ENCODE results near the gene SNAP29.
A peak's percentile ranks its signal among the peaks of the same experiment; 100 is the strongest.
"Not testable (repeated sequence)": the region's sequence is repeated elsewhere in the genome, so short reads cannot be mapped to it uniquely, and the experiment has no call there.

Gene SNAP29

DNA sequence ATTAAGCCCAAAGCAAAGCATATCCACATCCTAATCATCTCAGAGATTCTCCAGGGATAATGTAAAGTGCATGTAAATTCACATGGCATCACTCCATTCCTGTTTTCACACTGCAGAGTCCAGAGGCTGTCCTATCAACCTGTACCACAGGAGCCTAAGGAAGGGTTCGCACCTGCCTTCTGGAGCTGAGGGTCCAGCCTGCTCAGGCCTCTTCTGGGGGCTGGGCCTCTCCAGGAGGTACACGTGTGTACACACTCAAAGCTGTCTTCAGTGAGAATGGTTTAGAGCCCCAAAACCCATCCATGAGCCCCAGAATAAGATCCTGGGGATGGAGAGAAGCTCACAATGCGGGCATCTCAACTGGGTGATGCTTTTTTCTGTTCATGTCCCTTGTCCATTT is 24.1 kb upstream of the SNAP29 start:
- DNase-seq, result no peak

DNA sequence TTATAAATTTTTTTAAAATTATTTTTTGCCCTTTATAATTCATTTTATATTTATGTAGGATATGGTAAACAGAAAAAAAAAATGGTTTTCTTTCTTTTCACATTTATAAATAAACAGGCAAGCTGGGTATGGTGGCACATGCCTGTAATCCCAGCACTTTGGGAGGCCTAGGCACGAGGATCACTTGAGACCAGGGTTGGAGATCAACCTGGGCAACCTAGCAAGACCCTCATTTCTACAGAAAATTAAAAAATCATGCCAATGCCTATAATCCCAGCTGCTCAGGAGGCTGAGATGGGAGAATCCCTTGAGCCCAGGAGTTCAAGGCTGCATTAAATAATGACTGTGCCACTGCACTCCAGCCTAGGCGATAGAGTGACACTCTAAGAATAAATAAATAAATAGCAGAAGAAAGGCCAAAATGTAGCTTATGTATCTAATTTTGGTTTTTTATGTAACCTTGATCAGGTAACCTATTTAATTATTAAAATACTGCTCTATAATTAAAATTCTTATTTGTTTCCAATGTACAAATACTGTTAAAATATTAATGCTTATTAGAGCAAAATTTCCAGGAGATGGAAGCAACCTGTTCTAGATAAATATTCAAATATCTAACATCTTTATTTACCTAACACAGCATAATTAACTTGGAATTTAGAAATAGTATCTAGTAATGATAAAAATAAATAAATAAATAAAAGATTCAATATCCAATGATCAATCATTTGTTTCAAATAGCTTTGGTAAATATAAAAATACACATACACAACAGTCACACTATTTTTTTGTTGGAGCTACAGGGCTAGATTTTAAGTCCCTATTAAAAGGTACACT is 21.6 kb upstream of the SNAP29 start:
- no peak for DNase-seq

DNA sequence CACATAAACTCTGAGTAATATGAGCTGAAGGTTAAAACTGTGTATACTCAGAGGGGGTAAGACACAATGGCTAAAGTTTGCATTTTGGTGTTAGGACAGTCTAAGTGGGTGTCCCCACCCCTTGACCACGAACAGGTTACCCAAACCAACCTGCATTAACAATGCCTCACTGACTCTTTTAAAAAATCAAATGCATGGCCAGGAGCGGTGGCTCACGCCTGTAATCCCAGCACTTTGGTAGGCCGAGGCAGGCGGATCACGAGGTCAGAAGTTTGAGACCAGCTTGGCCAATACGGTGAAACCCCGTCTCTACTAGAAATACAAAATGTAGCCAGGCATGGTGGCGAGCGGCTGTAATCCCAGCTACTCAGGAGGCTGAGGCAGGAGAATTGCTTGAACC is 19.5 kb upstream of the SNAP29 start:
- DNase-seq, result not testable (repeated sequence)

DNA sequence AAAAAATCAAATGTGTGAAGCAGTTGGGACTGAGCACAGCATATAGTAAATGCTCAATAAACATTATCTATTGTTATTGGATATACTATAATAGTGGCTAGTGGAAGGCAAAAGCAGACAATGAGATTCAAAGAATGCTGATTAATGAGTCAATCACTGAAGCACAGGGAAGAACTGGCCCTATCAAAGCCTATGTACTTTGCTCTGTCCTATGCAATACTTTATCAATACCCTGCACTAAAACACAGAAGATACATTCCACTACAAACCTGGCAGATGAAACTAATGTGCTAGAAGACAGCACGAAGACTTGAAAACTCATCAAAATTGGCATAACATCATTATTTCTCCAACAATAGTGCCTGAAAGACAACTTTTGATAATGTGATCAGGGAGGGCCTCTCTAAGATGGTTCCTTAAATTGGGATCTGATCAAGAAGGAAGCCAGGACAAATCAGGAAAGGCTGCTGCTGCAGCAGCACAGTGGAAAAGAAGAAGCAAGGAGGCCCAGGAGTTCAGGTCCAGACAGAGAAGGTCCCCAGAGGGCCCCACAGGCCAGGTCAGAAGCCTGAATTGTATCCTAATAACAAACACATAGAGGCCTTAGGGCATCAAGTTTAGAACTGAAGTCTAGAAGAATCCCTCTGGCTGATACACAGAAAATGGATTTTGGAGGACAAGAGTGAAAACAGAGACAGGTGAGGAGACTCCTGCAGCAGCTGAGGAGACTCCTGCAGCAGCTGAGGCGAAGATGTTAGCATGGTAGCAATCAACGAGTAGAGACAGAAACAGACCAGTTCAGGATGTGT is 18.8 kb upstream of the SNAP29 start:
- DNase-seq, result no peak

DNA sequence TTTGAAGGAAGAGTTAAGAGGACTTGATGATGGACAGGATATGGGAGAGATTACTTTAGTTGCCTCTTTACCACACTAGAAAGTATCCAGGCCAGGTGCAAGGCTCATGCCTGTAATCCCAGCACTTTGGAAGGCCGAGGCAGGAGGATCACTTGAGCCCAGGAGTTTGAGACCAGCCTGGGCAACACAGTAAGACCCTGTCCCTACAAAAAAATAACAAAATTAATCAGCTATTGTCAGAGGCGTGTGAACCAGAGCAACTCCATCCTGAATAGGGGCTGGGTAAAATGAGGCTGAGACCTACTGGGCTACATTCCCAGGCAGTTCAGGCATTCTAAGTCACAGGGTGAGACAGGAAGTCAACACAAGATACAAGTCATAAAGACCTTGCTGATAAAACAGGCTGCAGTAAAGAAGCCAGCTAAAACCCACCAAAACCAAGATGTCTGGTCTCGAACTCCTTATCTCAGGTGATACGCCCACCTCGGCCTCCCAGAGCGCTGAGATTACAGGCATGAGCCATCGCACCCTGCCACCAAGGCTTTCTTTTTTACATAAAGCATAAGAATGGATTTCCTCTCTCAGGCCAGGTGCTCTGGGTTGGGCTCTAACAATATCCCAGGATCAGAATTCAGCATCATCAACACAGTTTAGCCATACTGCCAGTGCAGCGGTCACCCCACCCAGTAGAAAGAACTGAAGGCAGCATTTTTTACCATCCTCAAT is 18.0 kb upstream of the SNAP29 start:
- no peak for DNase-seq

DNA sequence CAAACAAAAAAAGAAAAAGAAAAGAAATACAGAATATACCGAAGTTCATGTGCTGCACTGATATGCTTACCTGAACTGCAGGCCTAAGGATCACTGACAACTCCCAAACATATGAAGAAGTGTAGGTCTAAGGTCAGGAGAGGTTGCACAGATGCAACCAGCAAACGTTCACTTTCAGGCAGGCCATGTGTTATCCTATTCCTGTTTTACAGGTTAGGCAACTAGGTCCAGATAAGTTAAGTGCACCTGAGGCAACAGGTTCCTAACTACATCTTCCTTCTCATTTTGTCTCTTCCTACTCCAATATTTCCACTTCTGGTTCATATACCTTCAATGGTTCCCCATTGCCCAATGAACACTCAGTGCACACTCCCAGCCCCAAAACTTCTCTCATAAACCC is 15.3 kb upstream of the SNAP29 start:
- DNase-seq, result no peak

DNA sequence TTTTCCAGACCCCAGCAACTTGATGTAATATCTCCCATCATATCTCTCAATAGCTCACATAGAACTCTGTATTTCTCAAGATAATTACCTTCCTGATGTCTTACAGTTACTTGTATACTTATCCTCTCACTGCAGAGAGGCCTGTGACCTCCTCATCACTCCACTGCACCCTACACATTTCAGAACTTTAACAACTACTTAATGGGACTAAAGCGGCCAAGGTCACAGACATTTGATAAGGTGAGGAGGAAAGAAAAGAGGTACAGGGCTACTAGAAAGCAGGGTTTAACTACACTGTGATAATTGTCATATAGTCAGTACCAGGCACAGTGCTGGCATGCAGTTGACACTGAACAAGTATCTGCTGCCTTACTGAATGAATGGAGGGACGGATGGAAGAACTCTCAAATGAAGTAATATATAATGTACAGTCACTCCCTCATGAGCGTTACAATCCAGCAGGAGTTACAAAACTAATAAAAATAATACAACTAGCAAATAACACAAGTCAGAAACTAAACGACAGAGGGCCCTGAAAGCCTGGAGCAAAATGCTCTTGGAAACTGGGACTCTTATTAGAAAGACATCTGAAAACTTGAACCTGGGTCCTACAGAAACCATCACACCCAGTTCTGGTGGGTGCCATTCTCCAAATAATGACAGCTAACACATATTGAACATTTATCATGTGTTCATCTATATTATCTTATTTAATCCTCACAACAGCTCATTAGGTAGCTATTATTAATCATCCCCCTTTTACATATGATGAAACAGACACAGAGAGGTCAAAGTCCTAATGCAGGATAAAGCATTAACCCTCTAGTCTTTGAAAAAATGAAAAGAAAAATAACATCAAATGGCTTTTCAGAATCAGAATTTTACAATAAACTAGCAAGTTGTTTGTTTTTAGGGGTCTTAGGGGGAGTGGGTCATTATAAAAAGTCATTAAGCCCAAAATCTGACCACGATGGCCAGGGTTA is 14.5 kb upstream of the SNAP29 start:
- no peak for DNase-seq

DNA sequence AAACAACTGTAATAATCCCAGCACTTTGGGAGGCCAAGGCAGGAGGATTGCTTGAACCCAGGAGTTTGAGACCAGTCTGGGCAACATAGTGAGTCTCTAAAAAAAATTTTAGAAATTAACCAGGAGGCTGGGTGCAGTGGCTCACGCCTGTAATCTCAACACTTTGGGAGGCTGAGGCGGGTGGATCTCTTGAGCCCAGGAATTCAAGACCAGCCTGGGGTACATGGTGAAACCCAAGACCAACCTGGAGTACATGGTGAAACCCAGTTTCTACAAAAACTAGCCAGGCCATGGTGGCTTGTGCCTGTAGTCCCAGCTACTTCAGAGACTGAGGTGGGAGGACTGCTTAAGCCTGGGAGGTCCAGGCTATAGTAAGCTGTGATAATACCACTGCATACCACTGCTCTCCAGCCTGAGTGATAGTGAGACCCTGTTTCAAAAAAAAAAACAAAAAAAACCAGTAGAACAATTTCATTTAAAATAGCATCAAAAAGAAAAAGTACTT is 11.4 kb upstream of the SNAP29 start:
- DNase-seq, result no peak

DNA sequence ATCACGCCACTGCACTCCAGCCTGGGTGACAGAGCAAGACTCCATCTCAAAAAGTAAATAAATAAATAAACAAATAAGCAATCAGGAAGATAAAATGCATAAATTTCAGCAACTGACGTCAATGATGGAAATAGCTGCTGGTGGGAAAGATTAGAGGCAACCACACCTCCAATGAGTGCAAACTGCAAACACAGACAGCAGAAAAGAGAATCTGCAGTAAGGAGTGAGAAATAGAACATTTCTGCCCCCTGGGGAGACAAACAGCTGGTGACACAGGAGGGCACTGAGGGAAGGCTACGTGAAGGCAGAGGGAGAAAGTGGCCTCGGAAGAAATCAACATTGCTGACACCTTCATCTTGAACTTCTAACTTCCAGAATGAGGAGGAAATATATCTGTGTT is 6.7 kb upstream of the SNAP29 start:
- no peak for DNase-seq

DNA sequence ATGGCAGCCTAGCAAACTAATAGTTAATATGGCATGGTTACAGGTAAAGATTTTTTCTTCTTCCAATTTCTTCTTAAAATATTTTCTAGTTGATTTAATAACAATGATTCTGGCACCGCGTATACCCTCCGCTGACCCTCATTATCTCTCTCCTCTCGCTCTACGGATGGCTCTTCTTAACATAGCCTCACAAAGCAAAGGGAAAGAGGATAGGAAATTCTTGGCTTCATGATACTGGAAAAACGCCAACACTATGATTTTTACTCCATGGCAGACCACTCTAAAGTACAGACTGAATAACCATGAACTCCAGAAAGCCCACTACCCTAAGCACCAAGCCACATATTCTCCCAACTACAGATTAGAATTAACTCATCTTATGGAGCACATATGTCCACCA is 6.3 kb upstream of the SNAP29 start:
- no peak for DNase-seq

DNA sequence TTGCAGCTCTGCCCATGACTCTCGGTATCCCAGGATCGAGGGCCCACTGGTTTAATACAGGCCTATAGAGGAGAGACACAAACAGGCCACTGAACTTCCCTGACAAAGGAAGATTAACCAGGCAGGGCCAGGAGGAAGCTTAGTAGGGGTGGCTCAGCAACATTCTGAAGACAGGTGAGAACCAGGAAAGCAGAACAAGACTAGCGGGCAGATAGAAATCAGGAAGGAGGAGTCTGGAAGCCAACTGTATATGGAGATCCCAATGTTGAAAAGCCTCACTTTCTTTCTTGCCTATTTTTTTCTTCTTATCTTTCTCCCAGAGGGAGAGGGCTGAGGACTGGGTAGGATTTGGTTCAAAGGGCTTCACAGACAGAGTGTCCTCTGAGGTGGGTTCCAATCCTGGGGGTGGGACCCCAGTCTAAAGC is 5.6 kb upstream of the SNAP29 start:
- DNase-seq, result no peak

DNA sequence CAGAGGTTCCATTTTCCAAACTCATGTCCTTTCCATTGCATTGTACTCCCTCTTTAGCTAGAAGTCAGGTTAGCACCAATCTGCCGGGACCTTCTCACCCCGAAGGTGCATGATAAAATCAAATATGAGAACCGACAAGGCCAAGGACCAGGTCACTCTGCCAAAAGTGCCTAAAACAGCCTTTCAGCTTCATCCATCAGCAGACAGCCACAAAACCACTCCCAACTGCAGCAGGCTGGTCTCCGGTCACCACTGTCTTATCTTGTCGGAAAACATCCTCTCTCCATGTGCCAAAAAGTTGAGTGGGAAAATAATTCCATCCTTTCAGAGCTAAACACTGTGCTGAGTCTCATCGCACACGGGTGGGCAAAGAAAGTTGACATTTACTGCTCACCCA is 1.6 kb upstream of the SNAP29 start:
- no peak for DNase-seq

DNA sequence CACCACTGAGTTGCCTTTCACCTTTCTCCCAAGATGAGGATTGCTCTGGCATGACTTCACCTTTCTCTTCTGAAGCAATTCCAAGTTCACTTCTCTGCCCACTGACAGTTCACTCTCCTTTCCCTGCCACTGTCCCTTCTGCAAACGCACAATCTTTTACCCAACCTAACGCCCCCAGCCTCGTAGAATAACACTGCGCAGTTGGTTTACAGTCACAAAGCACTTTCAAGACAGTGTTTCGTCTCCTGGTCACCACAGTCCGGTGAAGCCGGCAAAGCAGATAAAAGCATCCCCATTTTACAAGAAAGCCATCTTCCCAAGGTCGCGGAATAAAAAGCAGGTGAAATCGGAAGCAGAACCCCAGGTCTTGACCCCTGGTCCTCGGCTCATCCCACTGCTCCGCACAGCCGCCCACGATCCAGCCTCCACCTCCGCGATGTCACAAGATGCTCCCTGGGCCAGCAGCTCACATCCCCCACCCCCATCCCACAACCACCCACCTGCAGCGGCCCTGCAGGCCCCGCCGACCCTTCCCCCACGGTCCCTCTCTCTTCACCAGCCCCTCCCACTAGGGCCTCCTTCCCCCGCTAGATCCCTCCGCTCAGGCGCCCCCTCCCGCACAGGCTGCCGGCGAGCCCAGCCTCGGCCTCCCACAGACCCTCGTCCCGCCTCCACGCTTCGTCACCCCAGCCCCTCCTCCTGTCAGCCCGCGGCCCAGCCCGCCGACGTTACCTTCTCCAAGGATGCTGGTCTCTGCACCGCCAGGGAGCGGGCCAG is 781 bp upstream of the SNAP29 start:
- peak in 53 of 58 donors; percentile 68 to 92 (median 84) for DNase-seq

DNA sequence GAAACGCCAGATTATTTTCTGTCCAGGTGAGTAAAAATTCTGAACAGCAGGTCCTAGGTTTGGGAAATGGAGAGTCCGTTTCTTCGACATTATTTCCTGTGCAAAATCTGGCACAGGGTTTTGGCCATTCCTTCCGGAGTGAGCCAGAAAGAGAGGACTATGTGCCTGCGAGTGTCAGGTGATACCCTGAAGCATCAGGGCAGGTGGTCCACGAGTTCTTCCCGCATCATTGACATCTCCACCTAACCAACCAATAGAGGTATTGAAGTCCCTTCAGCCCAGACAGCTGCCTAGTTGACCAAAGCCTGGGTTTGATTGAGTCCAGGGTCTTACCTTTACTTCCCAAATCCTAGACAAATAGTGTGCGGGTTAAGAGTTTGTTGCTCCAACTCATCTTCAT is 808 bp downstream of the SNAP29 start:
- DNase-seq, result no peak

DNA sequence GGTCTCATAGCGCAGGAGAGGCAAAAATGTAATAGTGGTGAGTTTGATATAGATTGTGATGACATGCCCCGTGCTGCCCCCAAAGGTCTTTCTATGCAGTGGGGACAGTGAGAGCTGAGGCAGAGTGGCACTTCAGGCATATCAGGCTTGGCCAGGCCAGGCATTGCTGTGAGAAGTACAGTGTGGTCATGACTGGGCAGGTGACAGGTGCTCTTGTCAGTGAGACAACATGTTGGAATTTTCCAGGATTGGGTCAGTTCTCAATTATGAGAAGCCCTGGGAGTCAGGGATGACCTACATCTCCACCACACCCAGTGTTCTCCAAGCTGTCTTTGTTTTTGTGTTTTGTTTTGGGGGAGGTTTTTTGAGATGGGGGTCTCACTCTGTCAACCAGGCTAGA is 3.7 kb downstream of the SNAP29 start:
- DNase-seq, result no peak

DNA sequence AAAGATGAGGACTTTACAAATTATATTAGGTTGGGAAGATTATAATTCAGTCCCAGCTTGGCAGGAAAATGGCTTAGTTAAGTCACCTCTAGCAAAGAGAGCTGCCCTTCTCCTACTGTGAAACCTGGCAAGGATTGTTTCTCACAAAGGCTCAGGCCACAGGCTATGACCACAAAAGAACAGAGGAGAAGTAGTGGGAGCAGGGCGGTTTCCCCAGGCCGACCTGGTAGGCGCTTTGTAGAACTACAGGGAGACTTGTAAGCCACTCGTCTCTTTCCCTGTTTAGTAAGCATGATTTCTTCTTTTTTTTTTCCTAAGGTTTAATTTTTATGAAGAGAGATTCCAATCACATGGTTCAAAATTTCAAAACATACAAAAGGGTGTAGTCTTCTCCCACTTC is 4.6 kb downstream of the SNAP29 start:
- no peak for DNase-seq

DNA sequence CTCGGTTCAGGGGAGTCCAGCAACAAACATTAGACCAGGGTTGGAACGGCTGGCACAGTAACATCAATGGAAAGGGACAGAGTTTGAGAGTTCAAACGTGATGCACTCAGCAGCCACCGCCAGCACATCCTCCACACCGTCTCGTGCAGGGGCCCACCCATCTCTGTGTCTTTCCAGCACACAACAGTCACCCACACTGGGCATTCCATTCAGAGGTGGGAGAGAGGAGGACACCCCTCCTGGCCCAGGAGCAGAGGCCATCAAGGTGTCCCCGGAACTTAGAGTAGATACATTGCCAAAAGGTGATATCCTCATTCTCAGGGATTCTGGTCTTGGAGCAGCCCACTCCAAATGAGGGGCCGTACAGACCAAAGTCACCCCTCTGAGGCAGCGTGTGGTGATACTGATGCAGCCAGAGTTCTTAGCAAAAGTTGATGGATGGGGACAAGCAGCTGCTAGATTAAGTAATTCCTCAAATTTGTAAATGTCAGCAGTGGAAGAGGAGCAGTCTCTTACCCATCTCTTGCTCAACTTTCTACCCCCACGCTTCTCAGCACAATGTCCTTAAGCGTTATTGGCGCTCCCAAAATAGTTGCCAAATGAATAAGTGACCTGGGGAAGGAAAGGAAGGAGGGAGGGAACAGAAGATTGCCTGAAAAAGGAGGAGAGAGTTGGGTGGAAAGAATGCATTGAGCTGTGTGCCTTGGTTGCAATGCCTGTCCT is 5.5 kb downstream of the SNAP29 start:
- no peak for DNase-seq

DNA sequence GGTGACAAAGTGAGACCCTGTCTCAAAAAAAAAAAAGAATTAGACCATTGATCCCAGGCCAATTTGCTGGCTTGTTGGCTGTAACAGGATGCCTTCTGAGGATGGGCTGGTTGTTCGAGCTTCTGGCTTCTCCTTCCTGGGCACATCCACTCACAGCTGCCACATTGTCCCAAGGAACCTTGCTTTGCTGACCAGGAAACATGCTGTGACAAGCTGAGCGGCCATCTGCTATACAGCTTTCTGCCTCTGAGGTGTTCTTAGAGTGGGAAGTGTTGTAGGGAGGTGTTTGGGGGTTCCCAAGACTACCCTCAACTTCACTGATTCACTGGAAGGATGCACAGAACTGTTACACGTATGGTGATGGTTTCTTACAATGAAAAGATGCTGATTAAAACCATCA is 6.5 kb downstream of the SNAP29 start:
- DNase-seq, result no peak

DNA sequence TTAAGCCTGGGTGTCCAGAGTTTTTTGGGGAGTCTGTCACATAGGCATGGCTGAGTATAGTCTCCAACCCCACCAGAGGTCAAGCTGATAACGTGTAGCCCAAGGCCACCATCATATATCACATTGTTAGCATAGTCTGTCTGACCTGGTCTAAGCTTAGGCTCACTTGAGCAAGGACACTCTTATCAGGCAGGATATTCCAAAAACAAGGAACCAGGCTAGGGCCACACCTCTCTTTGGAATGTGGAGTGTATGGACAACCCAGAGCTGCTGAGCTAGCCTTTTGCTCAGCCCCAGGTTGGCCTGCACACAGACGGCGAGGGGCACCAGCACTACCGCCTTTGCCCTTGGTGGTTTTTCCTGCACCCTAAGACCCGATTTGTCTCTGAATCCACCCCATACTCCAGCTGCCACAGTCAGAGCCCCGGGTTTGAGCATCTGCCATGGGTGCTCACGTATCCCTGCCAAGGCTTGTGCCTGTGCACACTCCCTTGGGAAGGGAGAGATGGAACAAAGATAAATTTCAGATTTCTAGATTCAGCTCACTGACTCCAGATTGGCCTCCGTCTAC is 7.2 kb downstream of the SNAP29 start:
- no peak for DNase-seq
